Kidney (tissue), 14 donors: ENCODE results near the gene SLC4A2. TPM values are rescaled to one million over a fixed set of nuclear protein-coding genes. Genes with fewer than 3 reads are reported as not detected.

Experiments used
- DNase-seq, 5 donors: peaks; one replicate each; pipeline ENCODE4 v3.0.0-alpha.2; 2013 to 2020
- FAIRE-seq: peaks from 2 replicates; lab custom pipeline; 2012; peaks lifted over from hg19 to GRCh38; lab: Jason Lieb, UNC
- H3K27ac ChIP-seq, 2 donors: one replicate each; pipeline ENCODE4 v1.7.0; 2013; ENCODE audit warnings: low read depth in 2 of 2, low read length in 2 of 2, inconsistent platforms in 1 of 2
- H3K27me3 ChIP-seq: one replicate; pipeline ENCODE4 v1.7.1; 2013; ENCODE audit warnings: low read length, inconsistent platforms; ENCODE audit not compliant: control insufficient read depth, insufficient read depth
- H3K36me3 ChIP-seq, 3 donors: one replicate each; pipeline versions ENCODE4 v1.7.0 to v1.7.1; 2013; ENCODE audit warnings: low read length in 3 of 3, control low read depth in 1 of 3, inconsistent platforms in 1 of 3; ENCODE audit not compliant: insufficient read depth in 3 of 3, control insufficient read depth in 2 of 3
- H3K4me1 ChIP-seq, 3 donors: one replicate each; pipeline versions ENCODE4 v1.7.0 to v1.7.1; 2013; ENCODE audit warnings: low read length in 3 of 3, inconsistent platforms in 1 of 3, low read depth in 1 of 3; ENCODE audit not compliant: control insufficient read depth in 2 of 3, insufficient read depth in 2 of 3
- H3K4me3 ChIP-seq, 3 donors: one replicate each; pipeline versions ENCODE4 v1.7.0 to v1.8.1; 2013; ENCODE audit warnings: low read length in 3 of 3, control low read depth in 1 of 3, inconsistent platforms in 1 of 3
- H3K9ac ChIP-seq, 3 donors: one replicate each; pipeline versions ENCODE4 v1.7.0 to v1.7.1; 2013; ENCODE audit warnings: low read length in 3 of 3, control low read depth in 1 of 3, inconsistent platforms in 1 of 3
- H3K9me3 ChIP-seq, 3 donors: one replicate each; pipeline versions ENCODE4 v1.7.0 to v1.7.1; 2013; ENCODE audit warnings: low read length in 3 of 3, control low read depth in 1 of 3, inconsistent platforms in 1 of 3; ENCODE audit not compliant: control insufficient read depth in 2 of 3, insufficient read depth in 1 of 3
- CTCF ChIP-seq: IDR thresholded peaks from 3 replicates; pipeline ENCODE4 v1.5.1; 2012; ENCODE audit warnings: mild to moderate bottlenecking, moderate library complexity, borderline replicate concordance; ENCODE audit not compliant: insufficient read depth; ENCODE audit errors: extremely low read depth
- intact Hi-C: fragments of 100-400 bp; cut with DNase I; formaldehyde crosslinking; loops from one replicate; pipeline ENCODE4 v1.11.1; 2022
- polyA plus RNA-seq: library from polyadenylated mRNA; stranded (reverse); fragments of 350-450 nt; fragmentation: Illumina TruSeq; extraction: RNeasy Lipid Tissue Mini Kit (QIAGEN cat#74804); gene quantifications from one replicate; pipeline ENCODE4 v1.2.3, GENCODE V29; 2014; ENCODE audit warnings: low read depth, low replicate concordance; ENCODE audit not compliant: insufficient read depth
- total RNA-seq: library from RNA; stranded (reverse); fragmentation: NEBNext Ultra II Directional; extraction: Animal tissue kit (Norgen Biotek cat#: 25700); gene quantifications from one replicate; pipeline ENCODE4 v1.2.1, GENCODE V29; 2021
- donor health status: control.
- donor health status: control.
- donor health status: control.
- donor health status: control.
- donor health status: control.
- donor health status: DM: yes; HTN: yes; CAD: no.
- donor health status: Normal renal cell carcinoma (clear cell type).

SLC4A2 gene
- total and polyA plus RNA-seq, 2 donors from 2014 or later: 104 to 150 TPM

GRCh38 chr7:151100921-151101320 lies 41.5 kb downstream of the SLC4A2 start:
- no peak overlapping the region for H3K9ac ChIP-seq
- H3K36me3 ChIP-seq: no peaks in the 10 kb centered on the region
- no peak for FAIRE-seq
- H3K9me3 ChIP-seq: no peaks in the 10 kb centered on the region
- no peaks in the 10 kb centered on the region for H3K4me1 ChIP-seq
- TF ChIP-seq CTCF: no peak
- peak in 1 of 5 donors; percentile 67 for DNase-seq
- H3K4me3 ChIP-seq: no peak overlapping the region
- no peak overlapping the region for H3K27ac ChIP-seq
- H3K27me3 ChIP-seq: no peaks in the 10 kb centered on the region
- intact Hi-C loops: no loop called here

- FAIRE-seq (no peak), DNase-seq (peak in 1 of 5 donors; percentile 59)
- intact Hi-C loops: no loop called here
Measured at GRCh38 chr7:151101621-151102396, 42.4 kb downstream of the SLC4A2 start.

GRCh38 chr7:151102991-151103390 lies 43.6 kb downstream of the SLC4A2 start:
- Histone ChIP-seq H3K9me3 (no peaks in the 10 kb centered on the region), H3K27me3 (no peaks in the 10 kb centered on the region), H3K27ac (no peak overlapping the region), H3K9ac (no peak overlapping the region), H3K36me3 (no peaks in the 10 kb centered on the region), H3K4me1 (no peaks in the 10 kb centered on the region), H3K4me3 (no peak overlapping the region)
- intact Hi-C loops: no loop called here
- no peak for DNase-seq
- FAIRE-seq: no peak
- no peak for TF ChIP-seq CTCF

More at GRCh38 chr7:151101621-151102396, 42.4 kb downstream of the SLC4A2 start:
- H3K27ac ChIP-seq: no peak overlapping the region
- H3K36me3 ChIP-seq: no peaks in the 10 kb centered on the region
- no peaks in the 10 kb centered on the region for H3K27me3 ChIP-seq
- H3K9ac ChIP-seq: no peak overlapping the region
- TF ChIP-seq CTCF: no peak
- H3K9me3 ChIP-seq: no peaks in the 10 kb centered on the region
- H3K4me3 ChIP-seq: no peak overlapping the region
- H3K4me1 ChIP-seq: no peaks in the 10 kb centered on the region
